Neural cell (in vitro differentiated cells): ENCODE data around the gene SYT11. TPM values are rescaled to one million over a fixed set of nuclear protein-coding genes. Genes with fewer than 3 reads are reported as not detected.
A peak's percentile ranks its signal among the peaks of the same experiment; 100 is the strongest.

Experiments used
- H2AFZ ChIP-seq: fragments of 200-600, 300-800 bp; sonication (generic), shearing (Covaris generic); 2 replicates; pipeline ENCODE4 v1.6.0; 2014; ENCODE audit warnings: low read depth, mild to moderate bottlenecking, antibody characterized with exemption, low read length, moderate library complexity
- H3F3A ChIP-seq: fragments of 200-600 bp; shearing (Covaris generic); 2 replicates; pipeline ENCODE4 v1.6.1; 2016; ENCODE audit warnings: mild to moderate bottlenecking, moderate library complexity, mixed read lengths, antibody characterized with exemption, low read length; ENCODE audit not compliant: insufficient read depth, poor library complexity, severe bottlenecking
- H3K27ac ChIP-seq: fragments of 200-600, 300-800 bp; sonication (generic), shearing (Covaris generic); 2 replicates; pipeline ENCODE4 v1.5.1; 2014; ENCODE audit warnings: mild to moderate bottlenecking, low read length, moderate library complexity
- H3K27me3 ChIP-seq: fragments of 300-800, 200-600 bp; sonication (generic), shearing (Covaris generic); 2 replicates; pipeline ENCODE4 v1.6.0; 2014; ENCODE audit warnings: mild to moderate bottlenecking, low read depth, low read length, moderate library complexity; ENCODE audit not compliant: insufficient read depth
- H3K36me3 ChIP-seq: fragments of 300-800, 200-600 bp; sonication (generic), shearing (Covaris generic); 2 replicates; pipeline ENCODE4 v1.5.1; 2014; ENCODE audit warnings: mild to moderate bottlenecking, antibody characterized with exemption, low read length, moderate library complexity; ENCODE audit not compliant: insufficient read depth
- H3K4me2 ChIP-seq: fragments of 300-800, 200-600 bp; sonication (generic), shearing (Covaris generic); 2 replicates; pipeline ENCODE4 v1.6.0; 2014; ENCODE audit warnings: mild to moderate bottlenecking, low read length
- H3K4me3 ChIP-seq: fragments of 300-800, 200-600 bp; sonication (generic), shearing (Covaris generic); 2 replicates; pipeline ENCODE4 v1.5.1; 2014; ENCODE audit warnings: mild to moderate bottlenecking, low read length, moderate library complexity
- H3K79me2 ChIP-seq: fragments of 200-600 bp; shearing (Covaris generic); replicated peaks from 2 replicates; pipeline ENCODE4 v1.6.0; 2014; ENCODE audit warnings: mild to moderate bottlenecking, low read length, moderate library complexity; ENCODE audit not compliant: insufficient read depth
- H3K9ac ChIP-seq: fragments of 300-800, 200-600 bp; sonication (generic), shearing (Covaris generic); 2 replicates; pipeline ENCODE4 v1.6.1; 2016; ENCODE audit warnings: mild to moderate bottlenecking, low read length, mixed read lengths
- H3K9me2 ChIP-seq: fragments of 200-600 bp; shearing (Covaris generic); 2 replicates; pipeline ENCODE4 v1.6.1; 2016; ENCODE audit warnings: mild to moderate bottlenecking, low read length, mixed read lengths; ENCODE audit not compliant: insufficient read depth
- H3K9me3 ChIP-seq: fragments of 200-600, 300-800 bp; sonication (generic), shearing (Covaris generic); 2 replicates; pipeline ENCODE4 v1.6.1; 2016; ENCODE audit warnings: mild to moderate bottlenecking, mixed run types, low read length, moderate library complexity, mixed read lengths
- H4K20me1 ChIP-seq: fragments of 200-600 bp; shearing (Covaris generic); 2 replicates; pipeline ENCODE4 v1.6.1; 2016; ENCODE audit warnings: mild to moderate bottlenecking, mixed run types; ENCODE audit not compliant: insufficient read depth
- CTCF ChIP-seq: fragments of 450-650 bp; IDR thresholded peaks from 2 replicates; pipeline ENCODE4 v1.5.1; 2014; ENCODE audit warnings: antibody characterized with exemption, mild to moderate bottlenecking, moderate library complexity; ENCODE audit not compliant: poor library complexity, severe bottlenecking
- EP300 ChIP-seq: fragments of 450-650 bp; conservative IDR thresholded peaks from 2 replicates; pipeline ENCODE4 v1.6.1; 2014; ENCODE audit warnings: antibody characterized with exemption, mild to moderate bottlenecking, moderate library complexity; ENCODE audit not compliant: poor library complexity, severe bottlenecking
- EZH2 ChIP-seq: fragments of 200-600, 300-800 bp; shearing (Covaris generic), sonication (generic); IDR thresholded peaks from 2 replicates; pipeline ENCODE4 v1.6.1; 2014; ENCODE audit warnings: antibody characterized with exemption, low read length, borderline replicate concordance, mild to moderate bottlenecking; ENCODE audit not compliant: insufficient read depth, poor library complexity, severe bottlenecking
- MXI1 ChIP-seq: fragments of 450-650 bp; conservative IDR thresholded peaks from 2 replicates; pipeline ENCODE4 v1.6.1; 2014; ENCODE audit warnings: antibody characterized with exemption, mild to moderate bottlenecking; ENCODE audit not compliant: poor library complexity, severe bottlenecking
- POLR2AphosphoS5 ChIP-seq: IDR thresholded peaks from 2 replicates; pipeline ENCODE4 v1.6.1; 2012
- RAD21 ChIP-seq: fragments of 450-650 bp; conservative IDR thresholded peaks from 2 replicates; pipeline ENCODE4 v1.6.1; 2014; ENCODE audit warnings: antibody characterized with exemption, mild to moderate bottlenecking, moderate library complexity
- REST ChIP-seq: IDR thresholded peaks from 2 replicates; pipeline ENCODE4 v1.6.1; 2012; ENCODE audit warnings: borderline replicate concordance
- SMC3 ChIP-seq: fragments of 450-650 bp; conservative IDR thresholded peaks from 2 replicates; pipeline ENCODE4 v1.6.1; 2014; ENCODE audit warnings: antibody characterized with exemption, mild to moderate bottlenecking, moderate library complexity; ENCODE audit not compliant: poor library complexity
- TAF1 ChIP-seq: IDR thresholded peaks from 2 replicates; pipeline ENCODE4 v1.6.1; 2012; ENCODE audit warnings: low read depth
- polyA plus RNA-seq: library from polyadenylated mRNA; depleted of rRNA; stranded (reverse); fragments of >200 nt; gene quantifications from 2 replicates; pipeline ENCODE4 v1.2.3, GENCODE V29; 2014

The SYT11 gene
- polyA plus RNA-seq, 1 donor from 2014 or later = 122 TPM

GRCh38 chr1:155909894-155910293 is 50.5 kb downstream of the SYT11 start:
- H3K9me3 ChIP-seq = no peaks in the 10 kb centered on the region
- H3K9ac ChIP-seq = peak overlapping the region; percentile 78
- H2AFZ ChIP-seq = peak overlapping the region; percentile 45
- peak overlapping the region; percentile 68 for H3K27ac ChIP-seq
- no peaks in the 10 kb centered on the region for H3K36me3 ChIP-seq
- H3F3A ChIP-seq = no peaks in the 10 kb centered on the region
- H3K4me3 ChIP-seq = peak overlapping the region; percentile 89
- H3K27me3 ChIP-seq = no peaks in the 10 kb centered on the region
- no peak for TF ChIP-seq REST
- TF ChIP-seq RAD21 = no peak
- TF ChIP-seq EP300 = no peak
- TF ChIP-seq EZH2 = no peak
- TF ChIP-seq CTCF = no peak
- no peak for TF ChIP-seq MXI1
- TF ChIP-seq SMC3 = no peak
- no peak for TF ChIP-seq POLR2AphosphoS5
- TF ChIP-seq TAF1 = no peak
- peak overlapping the region; percentile 61 for H3K4me2 ChIP-seq
- no peaks in the 10 kb centered on the region for H3K9me2 ChIP-seq
- H4K20me1 ChIP-seq = no peaks in the 10 kb centered on the region
- peaks cover 22% of the 10 kb centered on the region for H3K79me2 ChIP-seq

- H2AFZ ChIP-seq = peak overlapping the region; percentile 45
- H3K79me2 ChIP-seq = peaks cover 22% of the 10 kb centered on the region
- H3K4me3 ChIP-seq = peak overlapping the region; percentile 89
- H3K9ac ChIP-seq = peak overlapping the region; percentile 78
- no peaks in the 10 kb centered on the region for H4K20me1 ChIP-seq
- no peak for TF ChIP-seq RAD21
- peak; percentile 18 for TF ChIP-seq TAF1
- TF ChIP-seq MXI1 = peak; percentile 37
- TF ChIP-seq POLR2AphosphoS5 = no peak
- TF ChIP-seq EP300 = no peak
- H3K9me3 ChIP-seq = no peaks in the 10 kb centered on the region
- H3K9me2 ChIP-seq = no peaks in the 10 kb centered on the region
- H3K4me2 ChIP-seq = peak overlapping the region; percentile 61
- H3K27me3 ChIP-seq = no peaks in the 10 kb centered on the region
- no peaks in the 10 kb centered on the region for H3F3A ChIP-seq
- peak overlapping the region; percentile 68 for H3K27ac ChIP-seq
- no peaks in the 10 kb centered on the region for H3K36me3 ChIP-seq
Observed at GRCh38 chr1:155910621-155911121, 51.3 kb downstream of the SYT11 start.
